ENCODE results near the gene C9orf153.
"Not testable (repeated sequence)": the region's sequence is repeated elsewhere in the genome, so short reads cannot be mapped to it uniquely, and the experiment has no call there.

C9orf153 gene

DNA sequence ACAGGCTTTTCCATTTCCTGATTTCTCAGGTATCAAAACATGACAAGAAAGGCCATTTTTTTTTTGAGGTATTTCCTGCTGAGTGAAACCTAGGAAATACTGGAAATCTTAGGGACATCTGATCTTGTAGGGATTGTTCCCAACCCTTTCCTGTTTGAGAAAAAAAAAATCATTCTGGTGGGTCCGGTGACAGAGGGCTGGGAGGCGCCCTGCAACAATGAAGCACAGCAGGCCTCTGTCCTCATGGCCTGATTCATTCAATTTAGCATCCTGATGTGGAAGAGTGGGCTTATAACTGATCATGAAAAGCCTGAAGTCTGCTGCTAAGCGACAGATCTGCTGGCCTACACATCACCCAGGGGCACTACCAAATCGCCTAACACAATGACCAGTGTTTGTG lies 3.0 kb upstream of the C9orf153 start:
- no peak for DNase-seq

DNA sequence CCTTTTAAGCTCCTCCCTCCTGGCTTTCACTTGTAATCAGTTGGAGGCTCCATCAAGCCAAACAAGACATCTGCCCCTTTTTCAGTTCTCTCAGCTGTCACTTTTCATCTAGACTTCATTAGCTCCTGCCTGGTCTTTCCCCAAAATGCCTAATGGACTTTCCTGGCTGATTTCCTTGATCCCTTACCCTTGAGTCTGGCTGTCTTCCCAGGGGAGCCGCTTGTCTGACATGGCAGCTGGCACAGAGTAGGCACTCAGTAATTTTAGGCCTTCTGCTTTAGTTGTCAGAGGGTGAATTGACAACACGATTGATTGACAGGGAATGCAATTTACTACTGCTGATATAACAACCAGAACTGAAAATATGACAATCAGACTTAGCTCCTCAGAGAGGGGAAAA lies 2.1 kb downstream of the C9orf153 start:
- DNase-seq = no peak

DNA sequence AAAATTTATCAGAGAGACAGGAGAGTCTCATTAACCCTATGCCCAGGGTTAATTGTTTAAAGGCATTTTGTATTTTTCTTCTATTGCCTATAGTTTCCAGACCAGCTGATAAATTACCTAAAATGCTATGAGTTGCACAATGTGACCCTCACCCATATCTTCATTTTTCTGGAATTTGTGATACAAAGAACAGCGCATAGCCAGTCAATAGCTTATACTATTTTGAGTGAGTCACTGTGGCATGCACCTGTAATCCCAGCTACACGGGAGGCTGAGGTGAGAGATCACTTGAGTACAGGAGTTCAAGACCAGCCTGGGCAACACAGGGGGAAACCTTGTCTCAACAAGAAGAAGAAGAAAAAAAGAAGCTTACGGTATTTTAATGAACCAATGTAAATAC lies 2.8 kb downstream of the C9orf153 start:
- no peak for DNase-seq

DNA sequence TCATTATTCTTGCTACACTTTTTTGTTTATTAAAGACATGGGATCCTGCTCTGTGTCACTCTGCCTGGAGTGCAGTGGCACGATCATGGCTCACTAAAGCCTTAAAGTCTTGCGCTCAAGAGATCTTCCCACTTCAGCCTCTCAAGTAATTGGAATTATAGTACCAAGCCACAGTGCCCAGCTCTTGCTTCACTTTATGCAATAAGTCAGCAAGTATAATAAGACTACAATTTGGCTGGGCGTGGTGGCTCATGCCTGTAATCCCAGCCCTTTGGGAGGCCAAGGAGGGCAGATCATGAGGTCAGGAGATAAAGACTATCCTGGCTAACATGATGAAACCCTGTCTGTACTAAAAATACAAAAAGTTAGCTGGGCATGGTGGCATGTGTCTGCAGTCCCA lies 5.9 kb downstream of the C9orf153 start:
- no peak for DNase-seq

DNA sequence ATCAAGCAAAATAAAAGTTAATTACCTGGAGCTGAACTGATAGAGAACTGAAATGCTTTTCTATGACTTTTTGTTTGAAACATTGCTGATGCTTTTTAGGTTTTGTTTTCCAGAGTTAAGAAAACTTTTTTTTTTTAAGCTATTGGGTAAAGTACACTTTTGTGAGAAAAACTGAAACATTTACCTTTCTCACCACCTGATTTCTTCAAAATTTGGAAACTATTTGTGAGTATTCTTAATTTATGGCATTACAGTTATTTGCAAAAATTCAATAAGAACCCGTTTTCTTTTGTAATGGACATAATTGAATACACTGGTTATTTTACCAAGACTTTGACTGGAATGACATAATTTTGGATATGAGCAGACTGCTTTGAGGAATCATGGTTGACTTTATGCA lies 6.6 kb downstream of the C9orf153 start:
- no peak for DNase-seq

DNA sequence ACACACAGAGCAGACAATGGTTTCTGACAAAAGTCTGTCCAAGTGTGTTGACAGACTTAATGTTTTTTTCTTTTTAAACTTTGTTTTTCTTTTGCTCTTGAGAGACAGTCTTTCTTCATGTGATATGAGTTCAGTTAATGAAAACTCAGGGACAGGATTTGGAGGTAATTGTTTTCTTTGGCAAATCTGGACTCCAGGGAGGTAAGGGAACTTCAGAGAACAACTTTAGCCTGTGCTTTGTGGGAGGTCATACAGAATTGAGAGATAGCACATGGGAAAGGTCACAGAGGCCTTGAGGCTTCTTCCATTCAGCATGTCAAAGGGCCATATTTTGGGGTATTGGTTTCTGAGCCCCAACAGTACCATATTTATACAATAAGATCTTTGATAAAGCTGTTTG lies 9.3 kb downstream of the C9orf153 start:
- DNase-seq = no peak

DNA sequence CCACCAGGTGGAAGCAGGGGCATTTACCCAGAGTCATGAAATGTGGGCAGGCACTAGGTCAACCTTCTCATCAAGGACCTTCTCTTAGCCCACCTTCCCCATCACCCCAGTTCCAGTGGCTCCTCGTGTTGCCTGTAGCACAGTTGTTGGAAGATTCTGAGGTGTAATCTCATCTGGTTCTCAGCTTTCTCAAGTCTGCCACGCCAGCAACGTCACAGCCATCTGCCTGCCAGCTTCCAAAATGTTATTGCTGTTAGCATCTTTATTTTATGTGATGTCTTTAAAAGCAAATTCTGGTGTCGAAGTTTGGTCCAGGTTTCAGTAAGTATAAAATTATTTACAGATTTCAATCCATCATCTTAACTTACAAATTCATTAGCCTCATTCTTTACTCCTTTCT lies 10.7 kb downstream of the C9orf153 start:
- DNase-seq = no peak

DNA sequence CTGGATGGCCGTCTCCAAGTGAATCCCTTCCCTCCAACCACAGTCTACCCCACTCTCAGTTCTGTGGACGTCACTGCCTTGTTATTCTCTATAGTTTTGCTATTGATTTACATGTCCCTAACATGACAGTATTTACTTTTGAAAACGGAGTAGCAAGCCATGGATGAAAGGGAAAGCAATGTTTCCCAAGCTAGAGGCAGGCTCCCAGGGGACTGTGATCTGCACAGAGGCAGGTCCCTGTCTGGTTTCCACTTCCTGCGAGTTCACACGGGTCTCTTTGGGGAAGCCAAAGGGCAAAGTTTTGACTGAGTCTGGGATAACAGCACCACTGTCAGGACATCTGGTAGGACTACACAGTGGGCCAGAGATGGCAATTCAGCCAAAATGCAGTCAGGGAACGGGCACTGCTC lies 12.7 kb downstream of the C9orf153 start:
- DNase-seq = no peak

DNA sequence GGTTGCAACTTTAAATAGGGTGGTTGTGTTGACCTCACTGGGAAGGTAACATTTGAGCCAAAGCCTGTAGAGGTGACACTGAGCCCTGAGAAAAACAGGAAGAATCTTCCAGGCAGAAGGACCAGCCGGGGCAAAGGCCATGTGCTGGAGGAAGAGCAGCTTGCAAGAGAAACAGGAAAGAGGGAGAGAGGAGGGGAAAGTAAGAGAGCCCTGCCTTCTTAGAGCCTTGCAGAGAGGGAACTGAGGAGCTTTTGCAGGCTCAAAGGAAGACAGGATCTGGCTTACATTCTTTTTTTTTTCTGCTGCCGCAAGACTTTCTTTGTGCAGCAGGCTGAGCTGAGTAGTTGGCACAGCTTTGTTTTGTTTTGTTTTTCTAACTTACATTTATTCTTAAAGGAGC lies 17.4 kb downstream of the C9orf153 start:
- no peak for DNase-seq

DNA sequence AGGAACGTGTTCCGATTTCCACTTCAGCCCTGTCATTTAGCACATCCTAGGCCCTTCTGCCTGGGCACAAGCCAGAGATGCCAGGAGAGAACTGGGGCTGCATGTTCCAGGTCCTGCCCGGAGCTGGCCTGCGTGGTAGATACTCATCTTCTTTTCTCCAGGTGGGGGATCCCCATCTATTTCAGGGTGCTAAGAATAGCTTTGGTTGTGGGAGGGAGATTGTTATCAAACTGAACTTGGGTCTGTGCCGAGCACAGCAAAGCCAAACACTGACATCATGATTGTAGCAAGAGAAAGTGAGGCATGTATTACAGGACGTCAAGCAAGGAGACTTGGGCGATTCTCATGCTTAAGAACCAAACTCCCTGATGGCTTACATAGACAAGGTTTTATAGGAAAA lies 18.2 kb downstream of the C9orf153 start:
- no peak for DNase-seq

DNA sequence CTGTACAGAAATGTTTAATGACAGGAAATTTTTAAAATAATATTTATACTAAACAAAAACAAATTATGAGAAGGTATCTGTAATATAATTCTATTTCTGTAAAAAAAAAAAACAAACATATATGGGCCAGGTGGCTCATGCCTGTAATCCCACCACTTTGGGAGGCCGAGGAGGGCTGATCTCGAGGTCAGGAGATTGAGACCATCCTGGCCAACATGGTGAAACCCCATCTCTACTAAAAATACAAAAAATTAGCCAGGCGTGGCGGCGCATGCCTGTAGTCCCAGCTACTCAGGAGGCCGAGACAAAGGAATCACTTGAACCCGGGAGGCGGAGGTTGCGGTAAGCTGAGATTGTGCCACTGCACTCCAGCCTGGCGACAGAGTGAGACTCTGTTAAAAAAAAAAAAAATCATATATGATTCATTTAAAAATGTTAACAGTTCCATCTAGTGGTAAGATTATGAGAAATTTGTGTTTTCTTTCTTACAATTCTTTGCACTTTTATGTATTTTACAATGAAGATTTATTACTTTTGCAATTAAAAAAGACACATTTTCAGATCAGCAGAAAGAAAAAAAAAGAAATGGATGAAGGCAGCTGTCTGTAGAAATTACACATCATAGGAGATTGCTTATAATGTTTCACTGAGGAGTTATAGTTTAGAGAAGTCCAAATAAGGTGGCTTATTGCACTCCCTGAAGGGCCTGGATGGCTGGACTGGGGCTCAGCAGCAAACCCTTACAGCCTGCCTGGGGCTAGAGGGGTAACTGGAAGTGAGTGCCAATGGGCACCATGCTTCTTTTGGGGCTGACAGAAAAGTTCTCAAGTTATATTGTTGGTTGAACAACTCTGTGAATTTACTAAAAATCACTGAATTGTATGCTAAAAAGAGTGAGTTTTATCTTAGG lies 20.3 kb downstream of the C9orf153 start:
- DNase-seq = no peak

DNA sequence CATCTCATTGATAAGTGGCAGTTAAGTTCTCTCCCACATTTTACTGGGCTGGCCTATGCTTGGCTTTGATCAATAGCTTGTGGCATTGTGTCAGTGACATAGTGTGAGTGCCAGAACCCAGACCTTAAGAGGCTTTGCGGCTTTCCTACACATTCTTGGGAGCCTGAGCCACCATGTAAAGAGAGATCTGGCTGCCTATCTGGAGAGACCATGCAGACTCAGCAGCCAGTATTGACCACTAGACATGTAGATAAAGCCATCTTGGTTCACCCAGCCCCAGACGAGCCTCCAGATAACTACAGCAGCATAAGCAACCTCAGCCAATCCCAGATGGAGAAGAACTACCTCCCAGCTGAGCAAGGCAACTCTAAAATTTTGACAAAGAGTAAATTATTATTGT lies 28.6 kb downstream of the C9orf153 start:
- DNase-seq = no peak

DNA sequence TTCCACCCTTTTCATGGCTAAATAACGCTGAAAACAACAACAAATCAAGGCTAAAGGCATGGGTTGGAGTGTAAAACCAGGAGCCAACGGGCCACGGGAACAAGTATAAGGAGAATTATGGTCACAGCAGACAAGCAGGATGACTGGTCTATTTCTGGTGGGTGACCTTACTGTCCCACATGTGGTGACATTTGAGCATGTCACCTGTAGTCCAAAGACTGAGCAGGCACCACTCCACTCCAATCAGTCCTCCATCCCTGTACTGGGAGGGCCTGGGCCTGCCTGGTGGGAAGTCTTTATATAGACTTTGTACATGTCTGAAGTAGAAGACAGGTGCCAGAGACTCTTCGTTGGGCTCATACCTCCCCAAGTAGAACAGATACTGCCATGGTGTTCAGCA lies 36.8 kb downstream of the C9orf153 start:
- DNase-seq = no peak

DNA sequence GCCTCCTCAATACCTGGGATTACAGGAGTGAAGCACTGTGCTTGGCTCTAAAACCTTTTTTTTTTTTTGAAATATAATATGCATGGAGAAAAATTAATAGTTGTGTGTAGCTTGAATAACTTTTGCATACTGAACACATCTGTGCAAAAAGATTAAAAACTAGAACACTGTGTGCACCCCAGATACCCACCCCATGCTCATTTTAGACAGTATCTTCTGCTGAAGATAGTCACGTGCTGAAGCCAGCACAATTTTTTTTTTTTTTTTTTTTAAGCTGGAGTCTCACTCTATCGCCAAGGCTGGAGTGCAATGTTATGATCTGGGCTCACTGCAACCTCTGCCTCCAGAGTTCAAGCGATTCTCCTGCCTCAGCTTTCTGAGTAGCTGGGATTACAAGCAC lies 39.9 kb downstream of the C9orf153 start:
- no peak for DNase-seq

DNA sequence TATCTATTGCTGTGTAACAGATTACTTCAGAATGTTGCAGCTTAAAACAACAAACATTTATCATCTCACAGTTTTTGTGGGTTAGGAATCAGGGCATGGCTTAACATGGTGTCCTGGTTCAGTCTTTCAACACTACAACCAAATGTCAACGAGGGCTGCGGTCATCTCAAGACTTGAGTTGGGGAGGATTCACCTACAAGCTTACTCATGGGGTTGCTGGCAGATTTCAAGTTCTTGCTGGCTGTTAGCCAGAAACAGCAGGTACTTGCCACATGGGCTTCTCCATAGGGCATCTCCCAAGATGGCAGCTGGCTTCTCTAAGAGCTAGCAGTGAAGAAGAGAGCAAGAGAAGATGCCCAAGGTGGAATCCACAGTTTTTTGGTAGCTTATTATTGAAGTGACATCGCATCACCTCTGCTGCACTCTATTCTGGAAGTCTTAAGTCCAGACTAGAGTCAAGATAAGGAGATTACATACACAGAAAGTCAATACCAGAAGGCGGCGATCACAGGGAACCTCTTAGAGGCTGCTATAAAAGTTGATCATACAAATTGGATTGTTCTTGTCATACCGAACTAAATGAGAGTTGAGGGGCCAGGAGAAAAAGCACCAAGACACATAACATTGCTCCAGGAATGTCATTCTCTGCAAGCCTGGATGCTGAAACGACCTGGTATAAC lies 42.2 kb downstream of the C9orf153 start:
- DNase-seq = no peak

DNA sequence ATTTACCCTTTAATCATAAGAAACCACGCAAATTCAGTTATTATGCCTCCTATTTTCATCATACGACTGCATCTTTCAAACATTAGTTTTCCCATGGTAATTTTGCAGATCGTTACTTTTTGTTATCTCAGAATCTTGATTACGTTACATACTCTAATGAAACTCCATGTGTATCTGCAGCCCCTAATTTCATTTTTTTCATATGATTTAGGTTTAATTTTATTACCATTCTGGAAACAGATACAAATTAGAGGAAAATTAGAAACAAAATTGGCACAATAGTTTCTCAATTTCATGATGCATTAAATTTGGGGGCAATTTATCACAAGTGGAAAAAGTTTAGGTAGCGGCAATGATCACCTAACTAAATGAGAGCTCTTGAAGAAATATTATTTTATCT lies 52.3 kb downstream of the C9orf153 start:
- DNase-seq = no peak

DNA sequence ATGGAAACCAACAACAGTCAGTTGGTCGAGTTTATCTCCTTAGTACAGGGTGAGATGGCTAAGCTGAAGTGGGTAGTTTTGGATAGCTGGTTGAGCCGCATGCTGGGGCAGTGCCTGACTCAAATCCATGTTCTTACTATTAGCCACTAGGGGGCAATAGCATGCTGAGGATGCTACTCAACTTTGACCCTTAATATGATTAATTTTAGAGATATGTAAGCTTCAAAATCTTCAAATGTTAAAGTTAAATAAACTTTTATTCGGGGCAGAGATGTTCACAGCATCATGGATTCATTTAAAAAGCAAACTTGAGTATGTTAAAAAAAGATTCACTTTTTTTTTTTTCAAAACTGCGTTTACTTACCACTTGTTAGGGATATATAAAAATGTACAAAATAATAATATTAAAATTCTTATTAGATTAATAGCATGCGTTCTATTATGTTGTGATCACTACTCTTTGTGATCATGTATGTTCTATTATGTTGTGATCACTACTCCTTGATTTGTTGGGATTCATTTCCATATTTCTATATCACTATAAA lies 57.0 kb downstream of the C9orf153 start:
- DNase-seq = peak in 1 of 2 experiments; percentile 18

DNA sequence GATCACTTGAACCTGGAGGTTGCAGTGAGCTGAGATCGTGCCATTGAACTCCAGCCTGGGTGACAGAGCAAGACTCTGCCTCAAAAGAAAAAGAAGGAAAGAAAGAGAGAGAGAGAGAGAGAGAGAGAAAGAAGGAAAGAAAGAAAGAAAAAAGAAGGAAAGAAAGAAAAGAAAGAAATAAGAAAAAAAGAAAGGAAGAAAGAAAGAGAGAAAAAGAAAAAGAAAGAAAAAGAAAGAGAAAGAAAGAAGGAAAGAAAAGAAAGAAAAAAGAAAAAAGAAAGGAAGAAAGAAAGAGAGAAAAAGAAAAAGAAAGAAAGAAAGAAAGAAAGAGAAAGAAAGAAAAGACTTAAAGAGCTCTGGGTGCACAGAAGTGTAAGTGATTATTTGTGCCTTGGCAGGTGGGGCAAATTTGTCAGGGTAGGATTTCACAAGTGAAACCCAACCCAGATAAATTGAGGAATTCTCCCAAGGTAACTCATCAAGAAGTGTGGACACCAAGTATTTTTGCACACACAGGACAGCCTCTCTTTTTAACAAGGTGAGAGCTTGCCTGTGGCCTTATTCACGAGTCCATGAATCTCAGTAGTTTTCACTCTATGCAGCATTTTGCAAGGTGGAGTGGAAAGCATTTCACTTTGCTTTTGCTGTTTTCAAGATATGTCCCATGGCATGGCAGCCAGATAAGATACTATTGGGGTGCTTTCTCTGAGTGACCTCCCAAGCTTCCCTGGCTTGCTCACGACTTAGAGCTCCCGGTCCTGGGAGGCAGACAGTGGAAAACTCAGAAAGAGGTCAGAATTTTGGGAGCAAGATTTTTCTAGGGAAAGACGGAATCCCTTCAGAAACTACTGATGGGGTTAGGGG lies 57.8 kb downstream of the C9orf153 start:
- no peak for DNase-seq

DNA sequence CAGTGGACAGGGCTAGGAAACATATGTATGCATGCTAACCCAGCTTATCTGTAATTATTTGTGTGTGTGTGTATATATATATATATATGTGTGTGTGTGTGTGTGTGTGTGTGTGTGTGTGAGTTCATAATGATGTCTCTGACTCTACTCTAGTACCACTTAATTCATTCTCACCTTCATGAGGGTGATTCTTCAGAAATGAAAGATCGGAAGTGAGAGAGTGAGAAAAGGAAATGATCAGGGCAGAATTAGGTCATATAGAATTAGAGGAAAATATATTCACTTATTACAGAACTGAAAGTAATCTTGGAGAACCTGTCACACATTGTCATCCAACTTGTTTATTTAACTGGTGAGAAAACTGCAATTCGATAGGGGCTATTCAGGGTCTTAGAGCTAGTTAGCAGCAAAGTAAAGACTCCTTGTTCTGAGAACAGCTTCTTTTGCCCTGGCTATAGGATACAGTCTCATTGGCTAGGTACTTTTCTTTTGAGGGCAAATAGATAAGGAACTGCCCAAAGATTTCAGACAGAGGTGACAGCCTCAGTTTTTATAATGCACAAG lies 58.8 kb downstream of the C9orf153 start:
- DNase-seq = no peak

DNA sequence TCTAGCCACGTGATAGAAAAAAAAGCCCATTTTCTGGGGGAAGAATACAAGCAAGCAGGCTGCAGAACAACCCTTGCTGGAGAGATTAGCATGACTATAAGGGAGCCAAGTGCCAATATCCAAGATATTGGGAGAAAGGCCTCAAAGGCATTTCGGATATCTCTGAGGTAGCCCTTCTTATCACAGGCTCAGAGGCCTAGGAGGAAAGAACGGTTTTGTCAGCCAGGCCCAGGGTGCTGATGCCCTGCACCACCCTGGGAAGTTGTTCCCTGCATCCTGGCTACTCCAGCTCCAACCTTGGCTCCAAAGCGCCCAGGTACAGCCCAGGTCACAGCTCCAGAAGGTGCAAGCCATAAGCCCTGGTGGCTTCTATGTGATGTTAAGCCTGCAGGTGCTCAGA lies 66.4 kb downstream of the C9orf153 start:
- DNase-seq = no peak

DNA sequence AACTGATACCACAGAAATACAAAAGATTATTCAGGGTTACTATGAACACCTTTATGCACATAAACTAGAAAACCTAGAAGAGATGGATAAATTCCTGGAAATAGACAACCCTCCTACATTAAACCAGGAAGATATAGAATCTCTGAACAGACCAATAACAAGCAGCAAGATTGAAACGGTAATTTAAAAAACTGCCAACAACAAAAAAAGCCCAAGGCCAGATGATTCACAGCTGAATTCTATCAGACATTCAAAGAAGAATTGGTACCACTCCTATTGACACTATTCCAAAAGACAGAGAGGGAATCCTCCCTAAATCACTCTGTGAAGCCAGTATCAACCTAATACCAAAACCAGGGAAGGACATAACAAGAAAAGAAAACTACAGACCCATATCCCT lies 68.8 kb downstream of the C9orf153 start:
- DNase-seq = not testable (repeated sequence)

DNA sequence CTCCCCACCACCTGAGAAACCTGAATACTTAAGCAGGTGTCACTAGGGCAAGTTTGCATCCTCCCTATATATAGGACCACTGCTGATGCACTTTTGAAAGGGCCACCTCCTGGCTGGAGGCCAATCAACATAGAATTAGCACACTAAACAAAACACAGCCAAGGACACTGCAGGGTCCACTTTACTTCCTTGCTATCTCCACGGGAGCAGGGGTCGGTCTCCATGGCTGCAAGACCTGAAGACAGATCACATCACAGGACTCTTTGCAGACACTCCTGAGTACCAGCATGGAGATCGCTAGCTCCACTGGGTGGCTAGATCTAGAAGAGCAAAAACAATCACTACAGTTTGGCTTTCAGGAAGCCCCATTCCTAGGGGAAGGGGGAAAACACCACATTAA lies 72.3 kb downstream of the C9orf153 start:
- no peak for DNase-seq

DNA sequence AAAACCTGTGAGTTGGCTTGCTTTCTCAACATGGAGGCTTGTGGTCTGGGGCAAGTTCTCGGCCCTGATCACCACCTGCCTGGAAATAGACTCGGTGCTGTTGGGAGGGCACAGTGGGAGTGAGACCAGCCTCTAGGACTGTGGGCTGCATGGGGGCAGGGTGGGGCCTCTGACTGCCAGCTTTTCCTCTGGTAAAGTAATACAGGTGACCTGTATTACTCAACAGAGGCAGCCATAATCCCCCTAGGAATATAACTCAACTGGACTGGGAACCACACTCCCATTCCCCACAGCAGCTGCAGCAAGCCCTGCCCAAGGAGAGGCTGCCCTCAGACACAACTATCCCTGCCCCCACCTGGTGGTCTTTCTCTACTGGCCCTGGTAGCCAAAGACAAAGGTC lies 72.8 kb downstream of the C9orf153 start:
- no peak for DNase-seq
